ENCODE data around the gene ADPRH. TPM values are rescaled to one million over a fixed set of nuclear protein-coding genes. Genes with fewer than 3 reads are reported as not detected.
A peak's percentile ranks its signal among the peaks of the same experiment; 100 is the strongest.

Gene ADPRH
- total RNA-seq = 10 to 100 TPM; 10.4 to 17.8 (median 14.1) TPM

GRCh38 chr3:119579366-119580066 is at the start of gene ADPRH:
Gene ADPRH, plus strand, starts transcription at chr3:119579492. Its CDS starts 2,678 bp downstream, at chr3:119582170.
- H3K27me3 ChIP-seq = no peaks in the 10 kb centered on the region
- peaks cover 9 to 24% (median 20%) of the 10 kb centered on the region in 4 donors for H3K4me1 ChIP-seq
- no peaks in the 10 kb centered on the region for H3K36me3 ChIP-seq
- no peak for TF ChIP-seq CTCF (IDR thresholded peaks at IDR 0.05)
- TF ChIP-seq POLR2AphosphoS5 (IDR thresholded peaks at IDR 0.05) = peak; percentile 49 to 74
- TF ChIP-seq EP300 (IDR thresholded peaks at IDR 0.05) = no peak
- intact Hi-C loops (cut with DNase I) = loop anchor here (5.0 kb wide), 1 partner anchor 98 kb away; the partner anchor contains the start of gene COX17
- H3K9me3 ChIP-seq = no peaks in the 10 kb centered on the region
- peak within 1 kb of the TSS; percentile 88 to 95 (median 90) for H3K27ac ChIP-seq (replicated peaks in 1 of 4)
- H3K4me3 ChIP-seq = peak within 1 kb of the TSS; percentile 64 to 75 (median 68)
- WGBS = 5% methylated on average over 5 of the region's 68 CpGs
- DNase-seq (ENCODE audit: extremely low spot score) = peak; percentile 93

GRCh38 chr3:119529883-119530282 is 49.4 kb upstream of the ADPRH start:
- Histone ChIP-seq H3K4me3 (no peak overlapping the region), H3K27me3 (no peaks in the 10 kb centered on the region), H3K4me1 (peaks cover 0 to 2% (median 0%) of the 10 kb centered on the region in 4 donors), H3K36me3 (peaks cover 0 to 6% (median 0%) of the 10 kb centered on the region in 4 donors), H3K9me3 (no peaks in the 10 kb centered on the region), H3K27ac (replicated peaks in 1 of 4) (no peak overlapping the region)
- intact Hi-C loops (cut with DNase I) = no loop called here
- no peak for DNase-seq (ENCODE audit: extremely low spot score)
- TF ChIP-seq CTCF (IDR thresholded peaks at IDR 0.05) = no peak
- no peak for TF ChIP-seq EP300 (IDR thresholded peaks at IDR 0.05)
- TF ChIP-seq POLR2A (IDR thresholded peaks at IDR 0.05; ENCODE audit: low read depth) = no peak
- TF ChIP-seq POLR2AphosphoS5 (IDR thresholded peaks at IDR 0.05) = no peak

GRCh38 chr3:119530456-119530855 is 48.8 kb upstream of the ADPRH start:
- Histone ChIP-seq H3K4me3 (no peak overlapping the region), H3K27me3 (no peaks in the 10 kb centered on the region), H3K4me1 (no peaks in the 10 kb centered on the region), H3K9me3 (no peaks in the 10 kb centered on the region), H3K36me3 (peaks cover 0 to under 1% (median 0%) of the 10 kb centered on the region in 4 donors), H3K27ac (replicated peaks in 1 of 4) (no peak overlapping the region)
- 66% methylated on average over 2 of the region's 2 CpGs for WGBS
- intact Hi-C loops (cut with DNase I) = no loop called here
- DNase-seq (ENCODE audit: extremely low spot score) = no peak
- no peak for TF ChIP-seq CTCF (IDR thresholded peaks at IDR 0.05)
- TF ChIP-seq POLR2AphosphoS5 (IDR thresholded peaks at IDR 0.05) = no peak

GRCh38 chr3:119531151-119531550 is 48.1 kb upstream of the ADPRH start:
- intact Hi-C loops (cut with DNase I) = no loop called here
- H3K27me3 ChIP-seq = no peaks in the 10 kb centered on the region
- 82% methylated on average over 4 of the region's 4 CpGs for WGBS

More at GRCh38 chr3:119531151-119531550, 48.1 kb upstream of the ADPRH start:
- Histone ChIP-seq H3K9me3 (no peaks in the 10 kb centered on the region), H3K4me3 (no peak overlapping the region), H3K27ac (replicated peaks in 1 of 4) (no peak overlapping the region), H3K4me1 (no peaks in the 10 kb centered on the region), H3K36me3 (no peaks in the 10 kb centered on the region)
- DNase-seq (ENCODE audit: extremely low spot score) = no peak
- TF ChIP-seq EP300 (IDR thresholded peaks at IDR 0.05) (no peak), POLR2AphosphoS5 (IDR thresholded peaks at IDR 0.05) (no peak), POLR2A (IDR thresholded peaks at IDR 0.05; ENCODE audit: low read depth) (no peak), CTCF (IDR thresholded peaks at IDR 0.05) (no peak)

Measured in esophagus muscularis mucosa (tissue), 4 donors.